H1 (cell line): ENCODE results near the gene AGER.

Experiments
- BCL11A ChIP-seq, 2 experiments: IDR thresholded peaks; one replicate each; pipeline ENCODE4 v1.6.1; 2011; ENCODE audit warnings: low read depth in 2 of 2, low read length in 2 of 2, mild to moderate bottlenecking in 2 of 2
- CTCF ChIP-seq, 3 experiments: IDR thresholded peaks; 1 replicate in 2 of 3; 2 replicates in 1 of 3; pipeline versions ENCODE4 v1.5.1 to v1.6.1; 2011; ENCODE audit warnings: low read length in 3 of 3, mild to moderate bottlenecking in 3 of 3, inconsistent platforms in 2 of 3, low read depth in 1 of 3, moderate library complexity in 1 of 3; ENCODE audit not compliant: insufficient read depth in 1 of 3; ENCODE audit errors: control extremely low read depth in 1 of 3
- EP300 ChIP-seq, 2 experiments: IDR thresholded peaks; 1 replicate in 1 of 2; 2 replicates in 1 of 2; pipeline ENCODE4 v1.6.1; 2011 to 2012; ENCODE audit warnings: low read depth in 2 of 2, low read length in 2 of 2, mild to moderate bottlenecking in 2 of 2, borderline replicate concordance in 1 of 2, inconsistent platforms in 1 of 2, moderate library complexity in 1 of 2
- EZH2 ChIP-seq: fragments of 200-600 bp; sonication (generic); IDR thresholded peaks from 2 replicates; pipeline ENCODE4 v1.7.1; 2012; ENCODE audit warnings: low read depth, mild to moderate bottlenecking, moderate library complexity, low read length, inconsistent platforms; ENCODE audit not compliant: severe bottlenecking
- HDAC2 ChIP-seq, 2 experiments: fragments of 300-600 bp in 1 of 2; sonication (generic) in 1 of 2; IDR thresholded peaks; 2 replicates each; pipeline ENCODE4 v1.6.1; 2011 to 2012; ENCODE audit warnings: low read depth in 2 of 2, low read length in 2 of 2, mild to moderate bottlenecking in 2 of 2, moderate library complexity in 2 of 2, borderline replicate concordance in 1 of 2, inconsistent platforms in 1 of 2
- POLR2A ChIP-seq, 2 experiments: IDR thresholded peaks; 1 replicate in 1 of 2; 2 replicates in 1 of 2; pipeline ENCODE4 v1.6.1; 2011; ENCODE audit warnings: low read depth in 2 of 2, low read length in 2 of 2, mild to moderate bottlenecking in 2 of 2; ENCODE audit errors: control extremely low read depth in 1 of 2
- RAD21 ChIP-seq, 2 experiments: IDR thresholded peaks in 1 of 2; conservative IDR thresholded peaks in 1 of 2; 2 replicates each; pipeline ENCODE4 v1.6.1; 2011; ENCODE audit warnings: low read depth in 2 of 2, low read length in 2 of 2, improper control_type of control experiment in 1 of 2, inconsistent platforms in 1 of 2, mild to moderate bottlenecking in 1 of 2, moderate library complexity in 1 of 2
- RBBP5 ChIP-seq: IDR thresholded peaks from 2 replicates; pipeline ENCODE4 v1.7.1; 2012; ENCODE audit warnings: low read depth, mild to moderate bottlenecking, inconsistent platforms, low read length, moderate library complexity, borderline replicate concordance
- SIN3A ChIP-seq, 2 experiments: IDR thresholded peaks in 1 of 2; conservative IDR thresholded peaks in 1 of 2; 2 replicates each; pipeline ENCODE4 v1.6.1; 2011 to 2012; ENCODE audit warnings: low read length in 2 of 2, improper control_type of control experiment in 1 of 2, low read depth in 1 of 2, mild to moderate bottlenecking in 1 of 2
- SUZ12 ChIP-seq: fragments of 200-600 bp; sonication (generic); IDR thresholded peaks from 2 replicates; pipeline ENCODE4 v1.6.1; 2012; ENCODE audit warnings: mild to moderate bottlenecking, inconsistent platforms, low read length, moderate library complexity, mixed read lengths
- TAF1 ChIP-seq: IDR thresholded peaks from 2 replicates; pipeline ENCODE4 v1.6.1; 2011; ENCODE audit warnings: mild to moderate bottlenecking, low read depth, low read length
- TEAD4 ChIP-seq: IDR thresholded peaks from 2 replicates; pipeline ENCODE4 v1.6.1; 2012; ENCODE audit warnings: low read depth, low read length, inconsistent platforms, mixed read lengths

DNA sequence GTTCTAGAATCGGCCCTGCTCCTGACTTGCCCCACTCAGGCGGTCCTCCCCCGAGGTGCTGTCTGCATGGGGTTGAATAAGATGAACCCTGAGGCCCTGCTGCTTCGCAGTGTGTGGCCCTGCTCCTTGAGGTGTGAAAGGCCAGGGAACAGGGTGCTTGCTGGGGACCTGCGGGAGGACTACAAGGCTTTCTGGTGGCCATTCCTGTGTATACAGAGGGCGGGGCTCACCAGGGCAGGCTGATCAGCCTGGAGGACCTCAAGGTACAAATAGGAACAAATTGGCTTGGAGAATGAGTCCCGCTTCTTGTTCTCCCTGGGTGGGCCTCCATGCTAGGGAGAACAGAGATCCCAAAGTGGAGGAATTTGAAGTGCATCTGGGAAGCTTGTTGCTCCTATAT, 34.1 kb upstream of the AGER start:
- TF ChIP-seq HDAC2 (IDR thresholded peaks at IDR 0.05; ENCODE audit: borderline replicate concordance in 1 of 2, low read depth in 2 of 2, low read length in 2 of 2) (no peak), CTCF (IDR thresholded peaks at IDR 0.05; ENCODE audit: control extremely low read depth in 1 of 3, insufficient read depth in 1 of 3, low read depth in 1 of 3, low read length in 3 of 3) (no peak), RBBP5 (no peak), BCL11A (IDR thresholded peaks at IDR 0.05; ENCODE audit: low read depth in 2 of 2, low read length in 2 of 2) (no peak), SUZ12 (no peak), POLR2A (IDR thresholded peaks at IDR 0.05; ENCODE audit: control extremely low read depth in 1 of 2, low read depth in 2 of 2, low read length in 2 of 2) (no peak), RAD21 (IDR thresholded peaks at IDR 0.05 in 1 of 2, conservative IDR thresholded peaks at IDR 0.05 in 1 of 2; ENCODE audit: low read depth in 2 of 2, low read length in 2 of 2) (no peak), SIN3A (conservative IDR thresholded peaks at IDR 0.05 in 1 of 2, IDR thresholded peaks at IDR 0.05 in 1 of 2; ENCODE audit: low read depth in 1 of 2, low read length in 2 of 2) (no peak), TAF1 (no peak), EZH2 (no peak), TEAD4 (no peak), EP300 (IDR thresholded peaks at IDR 0.05; ENCODE audit: borderline replicate concordance in 1 of 2, low read depth in 2 of 2, low read length in 2 of 2) (no peak)
